Measurements from ENCODE around the gene MITF.

GRCh38 chr3:69890691-69891090 lies 151.4 kb downstream of the MITF start:
- TF ChIP-seq, protein P1, sequence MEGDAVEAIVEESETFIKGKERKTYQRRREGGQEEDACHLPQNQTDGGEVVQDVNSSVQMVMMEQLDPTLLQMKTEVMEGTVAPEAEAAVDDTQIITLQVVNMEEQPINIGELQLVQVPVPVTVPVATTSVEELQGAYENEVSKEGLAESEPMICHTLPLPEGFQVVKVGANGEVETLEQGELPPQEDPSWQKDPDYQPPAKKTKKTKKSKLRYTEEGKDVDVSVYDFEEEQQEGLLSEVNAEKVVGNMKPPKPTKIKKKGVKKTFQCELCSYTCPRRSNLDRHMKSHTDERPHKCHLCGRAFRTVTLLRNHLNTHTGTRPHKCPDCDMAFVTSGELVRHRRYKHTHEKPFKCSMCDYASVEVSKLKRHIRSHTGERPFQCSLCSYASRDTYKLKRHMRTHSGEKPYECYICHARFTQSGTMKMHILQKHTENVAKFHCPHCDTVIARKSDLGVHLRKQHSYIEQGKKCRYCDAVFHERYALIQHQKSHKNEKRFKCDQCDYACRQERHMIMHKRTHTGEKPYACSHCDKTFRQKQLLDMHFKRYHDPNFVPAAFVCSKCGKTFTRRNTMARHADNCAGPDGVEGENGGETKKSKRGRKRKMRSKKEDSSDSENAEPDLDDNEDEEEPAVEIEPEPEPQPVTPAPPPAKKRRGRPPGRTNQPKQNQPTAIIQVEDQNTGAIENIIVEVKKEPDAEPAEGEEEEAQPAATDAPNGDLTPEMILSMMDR (IDR thresholded peaks at IDR 0.05; ENCODE audit: low read length), result no peak
- TF ChIP-seq EZH2 (IDR thresholded peaks at IDR 0.05; ENCODE audit: borderline replicate concordance, low read length), result no peak

Measured in OCI-LY1 (cell line).